ENCODE measurements around the gene MTX1.
"Not testable (repeated sequence)": the region's sequence is repeated elsewhere in the genome, so short reads cannot be mapped to it uniquely, and the experiment has no call there.

DNA sequence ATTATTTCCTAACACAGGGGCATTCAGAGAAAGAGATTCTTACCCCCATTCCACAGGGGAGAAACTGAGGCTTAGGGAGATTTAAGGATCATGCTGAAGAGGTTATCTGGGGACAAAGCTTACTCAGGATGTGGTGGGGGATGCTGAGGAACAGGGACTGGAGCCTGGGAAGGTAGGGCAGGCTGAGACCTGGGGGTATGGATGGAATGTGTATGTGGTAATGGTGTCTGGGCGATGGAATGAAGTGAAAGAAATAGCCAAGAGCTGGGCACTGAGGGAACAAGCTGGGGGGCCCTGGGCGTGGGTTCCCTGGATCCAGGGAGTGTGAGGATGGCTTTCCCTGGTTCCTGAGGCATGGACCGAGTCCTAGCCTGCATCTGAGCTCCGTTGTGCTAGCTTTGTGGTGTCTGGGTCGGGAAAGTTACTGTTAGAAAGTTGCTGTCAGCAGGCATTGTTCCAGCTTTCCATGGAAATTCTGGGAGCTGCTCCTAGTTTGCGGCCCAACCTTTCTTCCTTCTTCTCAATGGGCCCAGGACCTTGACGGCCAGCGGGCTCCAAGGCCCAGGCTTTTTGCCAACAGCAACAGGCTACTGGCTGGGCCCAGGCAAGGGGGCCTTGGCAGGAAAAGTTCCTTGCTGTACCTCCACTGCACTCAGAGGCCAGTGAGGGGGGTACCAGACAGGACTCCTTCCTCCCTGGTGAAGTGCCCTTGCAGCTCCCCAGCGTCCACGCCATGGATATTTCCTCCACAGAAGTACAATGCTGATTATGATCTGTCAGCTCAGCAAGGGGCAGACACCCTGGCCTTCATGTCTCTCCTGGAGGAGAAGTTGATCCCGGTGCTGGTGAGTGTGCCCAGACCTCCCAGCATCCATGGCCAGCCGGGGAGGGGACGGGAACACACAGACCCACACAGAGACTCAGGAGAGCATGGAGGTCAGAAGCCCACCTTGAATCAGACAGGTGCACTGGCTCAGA, 23.8 kb downstream of the MTX1 start:
- TF ChIP-seq CTCF, POLR2A (IDR thresholded peaks at IDR 0.05): not testable (repeated sequence)

Measured in Peyer's patch (tissue), 4 donors.